Liver (tissue), 9 donors: ENCODE measurements around the gene TMEM154. TPM values are rescaled to one million over a fixed set of nuclear protein-coding genes. Genes with fewer than 3 reads are reported as not detected.

Experiments
- DNase-seq: peaks from one replicate; pipeline ENCODE4 v3.0.0-alpha.2; 2017; ENCODE audit warnings: low spot score
- H3K27ac ChIP-seq, 2 donors: one replicate each; pipeline ENCODE4 v1.7.0; 2013; ENCODE audit warnings: inconsistent platforms in 2 of 2, low read length in 2 of 2, control low read depth in 1 of 2, low read depth in 1 of 2, mild to moderate bottlenecking in 1 of 2
- H3K27me3 ChIP-seq, 4 donors: one replicate each; pipeline versions ENCODE4 v1.6.1 to v1.7.0; 2013; ENCODE audit warnings: low read length in 3 of 4, inconsistent platforms in 1 of 4, mild to moderate bottlenecking in 1 of 4, moderate library complexity in 1 of 4; ENCODE audit not compliant: control insufficient read depth in 4 of 4, insufficient read depth in 4 of 4
- H3K36me3 ChIP-seq, 4 donors: one replicate each; pipeline versions ENCODE4 v1.6.1 to v1.7.0; 2013; ENCODE audit warnings: low read length in 3 of 4, mild to moderate bottlenecking in 3 of 4, low read depth in 1 of 4, moderate library complexity in 1 of 4; ENCODE audit not compliant: control insufficient read depth in 4 of 4, insufficient read depth in 3 of 4
- H3K4me1 ChIP-seq, 4 donors: one replicate each; pipeline versions ENCODE4 v1.6.1 to v1.7.0; 2013; ENCODE audit warnings: low read length in 3 of 4, mild to moderate bottlenecking in 3 of 4, moderate library complexity in 1 of 4; ENCODE audit not compliant: control insufficient read depth in 4 of 4, insufficient read depth in 4 of 4
- H3K4me3 ChIP-seq, 3 donors: one replicate each; pipeline versions ENCODE4 v1.6.1 to v1.7.0; 2013; ENCODE audit warnings: low read length in 3 of 3, control low read depth in 1 of 3, low read depth in 1 of 3, mild to moderate bottlenecking in 1 of 3
- H3K9ac ChIP-seq, 2 donors: one replicate each; pipeline ENCODE4 v1.7.0; 2013; ENCODE audit warnings: low read length in 2 of 2, mild to moderate bottlenecking in 2 of 2, moderate library complexity in 2 of 2, control low read depth in 1 of 2, low read depth in 1 of 2
- H3K9me3 ChIP-seq, 4 donors: one replicate each; pipeline versions ENCODE4 v1.6.1 to v1.7.0; 2013; ENCODE audit warnings: low read length in 3 of 4; ENCODE audit not compliant: control insufficient read depth in 4 of 4
- CTCF ChIP-seq: fragments of 150-350 bp; IDR thresholded peaks from 2 replicates; pipeline ENCODE4 v1.5.1; 2017; ENCODE audit warnings: improper control_type of control experiment, low read depth, low read length; ENCODE audit not compliant: missing input control
- EGR1 ChIP-seq, 2 donors: IDR thresholded peaks; 2 replicates each; pipeline ENCODE4 v1.6.1; 2016 to 2018; ENCODE audit warnings: antibody characterized with exemption in 2 of 2, low read depth in 2 of 2
- FOXA1 ChIP-seq: IDR thresholded peaks from 2 replicates; pipeline ENCODE4 v1.6.1; 2016; ENCODE audit warnings: antibody characterized with exemption
- FOXA2 ChIP-seq: IDR thresholded peaks from 2 replicates; pipeline ENCODE4 v1.6.1; 2016; ENCODE audit warnings: antibody characterized with exemption
- GABPA ChIP-seq, 2 donors: IDR thresholded peaks in 1 of 2; conservative IDR thresholded peaks in 1 of 2; 2 replicates each; pipeline ENCODE4 v1.6.1; 2016; ENCODE audit warnings: antibody characterized with exemption in 2 of 2, mild to moderate bottlenecking in 1 of 2, moderate library complexity in 1 of 2
- HNF4G ChIP-seq: IDR thresholded peaks from 2 replicates; pipeline ENCODE4 v1.6.1; 2016; ENCODE audit warnings: antibody characterized with exemption
- JUND ChIP-seq, 2 donors: IDR thresholded peaks; 2 replicates each; pipeline ENCODE4 v1.6.1; 2016; ENCODE audit warnings: antibody characterized with exemption in 2 of 2
- MAX ChIP-seq: IDR thresholded peaks from 2 replicates; pipeline ENCODE4 v1.6.1; 2016; ENCODE audit warnings: antibody characterized with exemption
- NR2F2 ChIP-seq: IDR thresholded peaks from 2 replicates; pipeline ENCODE4 v1.6.1; 2016; ENCODE audit warnings: antibody characterized with exemption
- RXRA ChIP-seq, 2 donors: IDR thresholded peaks; 2 replicates each; pipeline ENCODE4 v1.6.1; 2017 to 2018; ENCODE audit warnings: antibody characterized with exemption in 2 of 2, mild to moderate bottlenecking in 1 of 2
- TAF1 ChIP-seq: conservative IDR thresholded peaks from 2 replicates; pipeline ENCODE4 v1.6.1; 2016; ENCODE audit warnings: antibody characterized with exemption, mild to moderate bottlenecking
- YY1 ChIP-seq: IDR thresholded peaks from 2 replicates; pipeline ENCODE4 v1.6.1; 2016; ENCODE audit warnings: antibody characterized with exemption, mild to moderate bottlenecking
- ZBTB33 ChIP-seq: IDR thresholded peaks from 2 replicates; pipeline ENCODE4 v1.6.1; 2016; ENCODE audit warnings: antibody characterized with exemption
- WGBS: extraction: QIAGEN DNeasy Blood & Tissue Kit; methylation state at CpG from one replicate; pipeline ENCODE4 v1.1.7; 2013; 5-methylcytosine and 5-hydroxymethylcytosine counted together
- polyA plus RNA-seq, 2 donors: library from polyadenylated mRNA; stranded (reverse) in 1 of 2; unstranded in 1 of 2; fragments of 200-250 nt in 1 of 2; fragments of >200 nt in 1 of 2; fragmentation: Nextera tagmentation in 1 of 2; extraction: Ambion mirVana in 1 of 2; gene quantifications; one replicate each; pipeline versions ENCODE4 v1.2.1 to v1.2.3, GENCODE V29; 2013 to 2015
- total RNA-seq, 2 donors: library from RNA; depleted of rRNA; stranded (reverse); fragments of >200 nt; gene quantifications; one replicate each; pipeline ENCODE4 v1.2.3, GENCODE V29; 2014
- TF ChIP-seq, protein P1 (sequence below): IDR thresholded peaks from 2 replicates; pipeline ENCODE4 v1.6.1; 2016; ENCODE audit warnings: antibody characterized with exemption
- TF ChIP-seq, protein P2 (sequence below): IDR thresholded peaks from 2 replicates; pipeline ENCODE4 v1.6.1; 2016; ENCODE audit warnings: antibody characterized with exemption, mild to moderate bottlenecking
- donor health status: healthy.
- donor health status: healthy.
- donor health status: healthy.
- donor health status: healthy.
- donor health status: healthy.

The TMEM154 gene
- total and polyA plus RNA-seq, 4 donors, result 0.32 to 4.4 (median 2.3) TPM

- no peaks in the 10 kb centered on the region for H3K36me3 ChIP-seq
- no peak overlapping the region for H3K9ac ChIP-seq
- no peak overlapping the region for H3K4me3 ChIP-seq
- WGBS, result 84% methylated on average over 6 of the region's 6 CpGs
- no peak for DNase-seq
- H3K4me1 ChIP-seq, result no peaks in the 10 kb centered on the region
- H3K27ac ChIP-seq, result peak overlapping the region; percentile 54 to 66
- peaks cover 0 to 3% (median 0%) of the 10 kb centered on the region in 4 donors for H3K9me3 ChIP-seq
- H3K27me3 ChIP-seq, result no peaks in the 10 kb centered on the region
- TF ChIP-seq, protein P1, sequence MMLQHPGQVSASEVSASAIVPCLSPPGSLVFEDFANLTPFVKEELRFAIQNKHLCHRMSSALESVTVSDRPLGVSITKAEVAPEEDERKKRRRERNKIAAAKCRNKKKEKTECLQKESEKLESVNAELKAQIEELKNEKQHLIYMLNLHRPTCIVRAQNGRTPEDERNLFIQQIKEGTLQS, result no peak
- TF ChIP-seq FOXA1 (no peak), CTCF (no peak), FOXA2 (no peak), RXRA (IDR thresholded peaks at IDR 0.05) (no peak), HNF4G (no peak)
- TF ChIP-seq, protein P2, sequence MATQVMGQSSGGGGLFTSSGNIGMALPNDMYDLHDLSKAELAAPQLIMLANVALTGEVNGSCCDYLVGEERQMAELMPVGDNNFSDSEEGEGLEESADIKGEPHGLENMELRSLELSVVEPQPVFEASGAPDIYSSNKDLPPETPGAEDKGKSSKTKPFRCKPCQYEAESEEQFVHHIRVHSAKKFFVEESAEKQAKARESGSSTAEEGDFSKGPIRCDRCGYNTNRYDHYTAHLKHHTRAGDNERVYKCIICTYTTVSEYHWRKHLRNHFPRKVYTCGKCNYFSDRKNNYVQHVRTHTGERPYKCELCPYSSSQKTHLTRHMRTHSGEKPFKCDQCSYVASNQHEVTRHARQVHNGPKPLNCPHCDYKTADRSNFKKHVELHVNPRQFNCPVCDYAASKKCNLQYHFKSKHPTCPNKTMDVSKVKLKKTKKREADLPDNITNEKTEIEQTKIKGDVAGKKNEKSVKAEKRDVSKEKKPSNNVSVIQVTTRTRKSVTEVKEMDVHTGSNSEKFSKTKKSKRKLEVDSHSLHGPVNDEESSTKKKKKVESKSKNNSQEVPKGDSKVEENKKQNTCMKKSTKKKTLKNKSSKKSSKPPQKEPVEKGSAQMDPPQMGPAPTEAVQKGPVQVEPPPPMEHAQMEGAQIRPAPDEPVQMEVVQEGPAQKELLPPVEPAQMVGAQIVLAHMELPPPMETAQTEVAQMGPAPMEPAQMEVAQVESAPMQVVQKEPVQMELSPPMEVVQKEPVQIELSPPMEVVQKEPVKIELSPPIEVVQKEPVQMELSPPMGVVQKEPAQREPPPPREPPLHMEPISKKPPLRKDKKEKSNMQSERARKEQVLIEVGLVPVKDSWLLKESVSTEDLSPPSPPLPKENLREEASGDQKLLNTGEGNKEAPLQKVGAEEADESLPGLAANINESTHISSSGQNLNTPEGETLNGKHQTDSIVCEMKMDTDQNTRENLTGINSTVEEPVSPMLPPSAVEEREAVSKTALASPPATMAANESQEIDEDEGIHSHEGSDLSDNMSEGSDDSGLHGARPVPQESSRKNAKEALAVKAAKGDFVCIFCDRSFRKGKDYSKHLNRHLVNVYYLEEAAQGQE, result no peak
Measured at GRCh38 chr4:152663203-152664066, 16.4 kb downstream of the TMEM154 start.

DNA sequence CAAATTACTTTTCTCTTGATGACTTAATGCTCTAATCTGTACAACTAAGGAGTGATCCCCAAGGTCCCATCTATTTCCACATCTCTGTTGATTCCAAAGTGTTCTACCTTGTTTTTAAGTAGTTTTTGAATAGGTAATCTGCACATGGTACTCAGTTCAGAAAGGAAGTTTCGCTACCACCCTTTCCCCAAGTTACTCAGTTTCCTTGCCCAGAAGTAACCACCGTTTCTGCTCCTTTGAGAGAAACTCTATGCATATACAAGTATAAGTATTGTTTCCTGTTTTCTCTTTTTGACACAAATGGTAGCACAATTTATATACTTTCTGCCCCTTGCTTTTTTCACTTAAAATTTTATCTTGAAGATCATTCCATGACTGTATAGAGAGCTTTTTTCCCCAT lies 18.1 kb downstream of the TMEM154 start:
- Histone ChIP-seq H3K9ac (no peak overlapping the region), H3K36me3 (no peaks in the 10 kb centered on the region), H3K9me3 (peaks cover 1 to 17% (median 6%) of the 10 kb centered on the region in 4 donors), H3K27me3 (no peaks in the 10 kb centered on the region), H3K4me1 (no peaks in the 10 kb centered on the region), H3K27ac (no peak overlapping the region), H3K4me3 (no peak overlapping the region)
- no peak for DNase-seq
- 86% methylated on average over 2 of the region's 2 CpGs for WGBS
- TF ChIP-seq YY1 (no peak), ZBTB33 (no peak), RXRA (IDR thresholded peaks at IDR 0.05) (no peak), NR2F2 (no peak), TAF1 (no peak), CTCF (no peak), MAX (no peak), JUND (IDR thresholded peaks at IDR 0.05) (no peak), FOXA2 (no peak), HNF4G (no peak), GABPA (IDR thresholded peaks at IDR 0.05 in 1 of 2, conservative IDR thresholded peaks at IDR 0.05 in 1 of 2) (no peak), EGR1 (IDR thresholded peaks at IDR 0.05; ENCODE audit: low read depth in 2 of 2) (no peak)
- TF ChIP-seq, protein P1, result no peak
- TF ChIP-seq, protein P2, result no peak
